Naive B cell (primary cell): ENCODE measurements around the gene MS4A7. TPM values are rescaled to one million over a fixed set of nuclear protein-coding genes. Genes with fewer than 3 reads are reported as not detected.
A peak's percentile ranks its signal among the peaks of the same experiment; 100 is the strongest.

Source experiments
- ATAC-seq, 2 donors: fragments of 150-1000 bp; cut with Tn5 transposase; 2 replicates each; pipeline ENCODE4 v1.10.0; 2021; ENCODE audit warnings: low read depth in 2 of 2, mild to moderate bottlenecking in 2 of 2, moderate library complexity in 2 of 2
- DNase-seq: peaks from one replicate; pipeline ENCODE4 v3.0.0; 2022
- H3K27ac Mint-ChIP-seq, 6 donors: one replicate each; pipeline ENCODE4 v1.8.0; 2020 to 2022; ENCODE audit warnings: mild to moderate bottlenecking in 6 of 6, mixed read lengths in 6 of 6, moderate library complexity in 5 of 6, inconsistent platforms in 2 of 6
- H3K27me3 Mint-ChIP-seq, 3 donors: one replicate each; pipeline ENCODE4 v1.8.0; 2021 to 2022; ENCODE audit warnings: mixed read lengths in 3 of 3, mild to moderate bottlenecking in 1 of 3
- H3K36me3 Mint-ChIP-seq, 2 donors: one replicate each; pipeline ENCODE4 v1.8.0; 2020 to 2022; ENCODE audit warnings: mixed read lengths in 2 of 2, inconsistent platforms in 1 of 2, mild to moderate bottlenecking in 1 of 2
- H3K4me1 Mint-ChIP-seq, 3 donors: one replicate each; pipeline ENCODE4 v1.8.0; 2020 to 2022; ENCODE audit warnings: mixed read lengths in 3 of 3, inconsistent platforms in 1 of 3, mild to moderate bottlenecking in 1 of 3, moderate library complexity in 1 of 3
- H3K4me3 Mint-ChIP-seq, 8 donors: one replicate each; pipeline ENCODE4 v1.8.0; 2020 to 2022; ENCODE audit warnings: mild to moderate bottlenecking in 8 of 8, mixed read lengths in 8 of 8, moderate library complexity in 8 of 8, inconsistent platforms in 2 of 8
- H3K9me3 Mint-ChIP-seq, 7 donors: one replicate each; pipeline ENCODE4 v1.8.0; 2020 to 2022; ENCODE audit warnings: mixed read lengths in 7 of 7, mild to moderate bottlenecking in 5 of 7, inconsistent platforms in 2 of 7, moderate library complexity in 1 of 7
- polyA plus RNA-seq, 6 donors: library from polyadenylated mRNA; unstranded; fragments of 300-500 nt; fragmentation: Illumina TruSeq; gene quantifications; one replicate each; pipeline ENCODE4 v1.2.3, GENCODE V29; 2021; ENCODE audit warnings: low read depth in 6 of 6

MS4A7 gene
- polyA plus RNA-seq, 6 donors from 2014 or later = 24.5 to 47.8 (median 30.0) TPM

DNA sequence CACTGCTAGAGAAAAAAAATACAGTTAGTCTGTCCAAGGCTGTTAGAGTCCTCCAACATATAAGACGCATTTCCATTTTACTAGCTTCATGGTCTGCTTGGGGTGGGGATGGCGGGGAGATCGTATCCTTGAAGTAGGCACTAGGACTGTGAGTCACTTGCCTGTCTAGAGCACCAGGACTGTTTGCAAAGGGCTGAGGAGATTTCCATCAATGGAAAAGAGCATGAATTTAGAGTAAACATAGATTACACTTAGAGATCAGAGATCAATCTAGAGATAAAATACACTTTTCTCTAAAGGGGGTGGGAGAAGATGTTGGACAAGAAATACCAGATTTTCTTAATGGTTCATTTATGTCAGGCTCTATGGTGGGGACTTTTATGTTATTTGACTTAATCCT is 1.7 kb upstream of the MS4A7 start:
- Mint-ChIP-seq H3K9me3 (peaks cover 0 to 5% (median 0%) of the 10 kb centered on the region in 7 donors), H3K36me3 (peaks cover 9 to 23% of the 10 kb centered on the region in 2 donors), H3K27ac (peak overlapping the region; percentile 99 to 100 (median 99)), H3K4me1 (peaks cover 70 to 94% (median 91%) of the 10 kb centered on the region in 3 donors), H3K27me3 (no peaks in the 10 kb centered on the region), H3K4me3 (peak overlapping the region in 6 of 8 donors; percentile 1 to 90 (median 66))
- DNase-seq = no peak
- no peak for ATAC-seq

DNA sequence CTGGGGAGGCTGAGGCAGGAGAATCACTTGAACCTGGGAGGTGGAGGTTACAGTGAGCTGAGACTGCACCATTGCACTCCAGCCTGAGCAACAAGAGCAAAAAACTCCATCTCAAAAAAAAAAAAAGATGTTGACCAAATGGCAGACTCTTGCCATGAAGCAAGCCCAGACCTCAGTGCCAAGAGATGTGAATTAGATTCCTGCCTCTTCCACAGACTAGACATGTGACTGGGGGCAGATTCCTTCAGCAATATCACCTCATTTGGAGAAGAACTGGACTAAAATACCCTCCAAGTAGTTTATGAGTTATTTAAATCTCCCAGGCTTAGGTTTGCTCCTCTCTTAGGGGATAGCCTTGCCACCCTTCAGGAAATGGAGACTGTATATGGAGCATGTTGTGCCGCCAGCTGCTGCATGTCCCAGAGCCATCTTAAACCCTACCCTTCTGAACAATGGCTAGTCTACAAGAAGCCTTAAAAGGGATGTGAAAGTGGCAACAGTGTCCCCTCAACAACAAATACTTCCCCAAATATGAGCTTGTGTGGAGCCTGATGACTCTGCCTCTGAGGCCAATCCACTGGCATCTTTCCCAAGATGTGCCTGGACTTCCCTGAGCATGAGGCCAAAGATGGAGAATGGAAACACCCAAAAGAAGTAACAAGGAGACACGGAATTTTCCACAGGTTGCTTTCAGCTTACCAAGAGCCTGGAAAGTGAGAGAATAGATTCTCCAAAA is 763 bp upstream of the MS4A7 start:
- ATAC-seq = peak; percentile 76 to 83
- H3K36me3 Mint-ChIP-seq = peaks cover 9 to 27% of the 10 kb centered on the region in 2 donors
- peak overlapping the region; percentile 68 to 95 (median 88) for H3K4me3 Mint-ChIP-seq
- H3K4me1 Mint-ChIP-seq = peaks cover 71 to 93% (median 92%) of the 10 kb centered on the region in 3 donors
- H3K9me3 Mint-ChIP-seq = peaks cover 0 to 5% (median 0%) of the 10 kb centered on the region in 7 donors
- H3K27me3 Mint-ChIP-seq = no peaks in the 10 kb centered on the region
- H3K27ac Mint-ChIP-seq = peak overlapping the region; percentile 99 to 100 (median 99)
- peak; percentile 77 for DNase-seq

DNA sequence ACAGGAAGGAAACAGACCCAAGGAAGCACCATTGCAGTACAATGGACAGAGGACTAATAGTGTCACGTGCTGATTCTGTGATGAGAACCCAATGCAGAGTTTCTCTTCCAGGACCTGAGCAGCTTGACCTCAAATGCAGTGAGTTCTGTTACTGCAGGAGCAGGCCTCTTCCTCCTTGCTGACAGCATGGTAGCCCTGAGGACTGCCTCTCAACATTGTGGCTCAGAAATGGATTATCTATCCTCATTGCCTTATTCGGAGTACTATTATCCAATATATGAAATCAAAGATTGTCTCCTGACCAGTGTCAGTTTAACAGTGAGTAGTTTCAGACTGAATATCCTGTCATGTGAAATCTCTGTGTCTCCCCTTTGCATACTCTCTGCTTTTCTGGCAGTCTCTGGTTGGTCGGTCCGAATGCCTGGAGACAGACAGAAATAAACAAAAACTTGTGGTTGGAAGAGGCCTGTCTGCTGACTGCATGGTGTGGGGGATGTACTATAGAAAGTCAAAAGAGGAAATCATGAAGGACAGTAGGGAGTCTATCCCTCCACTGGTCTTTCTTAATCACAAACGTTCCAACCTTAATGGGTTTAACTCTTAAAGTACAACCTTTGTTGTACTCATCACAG is 11.1 kb downstream of the MS4A7 start:
- Mint-ChIP-seq H3K4me3 (peak overlapping the region; percentile 12 to 79 (median 52)), H3K27me3 (no peaks in the 10 kb centered on the region), H3K36me3 (peaks cover 26 to 28% of the 10 kb centered on the region in 2 donors), H3K4me1 (peaks cover 40 to 56% (median 44%) of the 10 kb centered on the region in 3 donors), H3K9me3 (peaks cover 0 to 4% (median 0%) of the 10 kb centered on the region in 7 donors), H3K27ac (peak overlapping the region; percentile 95 to 97 (median 96))
- ATAC-seq = peak; percentile 94 to 95
- DNase-seq = peak; percentile 82

DNA sequence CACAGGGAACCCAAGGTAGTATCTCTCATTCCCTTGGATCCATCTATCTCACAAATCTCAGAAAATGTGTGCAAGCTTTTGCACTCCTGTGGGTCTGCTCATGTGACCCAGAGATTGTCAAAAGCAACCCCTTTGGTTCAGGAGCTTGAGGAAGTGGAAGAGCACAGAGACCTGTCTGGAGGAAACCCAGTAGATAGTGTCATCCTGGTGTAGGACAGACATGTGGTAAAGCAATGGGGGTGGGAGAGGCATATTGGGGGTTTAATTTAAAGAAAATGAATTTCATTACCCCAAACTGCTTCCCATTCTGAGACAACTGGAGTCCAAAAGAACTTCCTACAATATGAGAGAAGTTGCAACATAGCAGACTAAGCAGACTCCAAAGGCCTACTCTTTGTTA is 12.1 kb downstream of the MS4A7 start:
- H3K4me1 Mint-ChIP-seq = peaks cover 44 to 53% (median 49%) of the 10 kb centered on the region in 3 donors
- peak overlapping the region; percentile 95 to 97 (median 96) for H3K27ac Mint-ChIP-seq
- DNase-seq = no peak
- peak overlapping the region in 4 of 8 donors; percentile 12 to 59 (median 34) for H3K4me3 Mint-ChIP-seq
- H3K9me3 Mint-ChIP-seq = peaks cover 0 to 4% (median 0%) of the 10 kb centered on the region in 7 donors
- no peak for ATAC-seq
- H3K27me3 Mint-ChIP-seq = no peaks in the 10 kb centered on the region
- H3K36me3 Mint-ChIP-seq = peaks cover 17 to 22% of the 10 kb centered on the region in 2 donors

DNA sequence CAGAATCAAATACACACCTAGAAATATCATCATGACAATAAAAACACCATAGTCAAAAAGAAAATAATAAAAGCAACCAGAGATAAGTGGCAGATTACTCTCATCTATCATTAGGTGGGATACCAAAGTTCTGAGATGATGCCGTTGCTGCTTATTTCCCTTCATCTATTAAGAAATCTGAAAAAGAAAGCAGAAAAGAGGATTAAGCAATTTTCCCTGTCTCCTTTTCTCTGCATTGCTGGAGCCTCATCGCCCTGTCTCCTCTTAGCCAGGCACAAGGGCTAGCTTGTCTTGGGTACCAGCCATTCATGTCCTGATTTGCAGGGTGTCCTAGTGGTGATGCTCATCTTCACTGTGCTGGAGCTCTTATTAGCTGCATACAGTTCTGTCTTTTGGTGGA is 14.0 kb downstream of the MS4A7 start:
- H3K9me3 Mint-ChIP-seq = peaks cover 0 to 2% (median 0%) of the 10 kb centered on the region in 7 donors
- no peaks in the 10 kb centered on the region for H3K27me3 Mint-ChIP-seq
- H3K4me3 Mint-ChIP-seq = no peak overlapping the region
- H3K27ac Mint-ChIP-seq = peak overlapping the region in 2 of 6 donors; percentile 15 to 95
- H3K36me3 Mint-ChIP-seq = peaks cover 5 to 9% of the 10 kb centered on the region in 2 donors
- DNase-seq (no peak), ATAC-seq (no peak)
- H3K4me1 Mint-ChIP-seq = peaks cover 52 to 64% (median 56%) of the 10 kb centered on the region in 3 donors

DNA sequence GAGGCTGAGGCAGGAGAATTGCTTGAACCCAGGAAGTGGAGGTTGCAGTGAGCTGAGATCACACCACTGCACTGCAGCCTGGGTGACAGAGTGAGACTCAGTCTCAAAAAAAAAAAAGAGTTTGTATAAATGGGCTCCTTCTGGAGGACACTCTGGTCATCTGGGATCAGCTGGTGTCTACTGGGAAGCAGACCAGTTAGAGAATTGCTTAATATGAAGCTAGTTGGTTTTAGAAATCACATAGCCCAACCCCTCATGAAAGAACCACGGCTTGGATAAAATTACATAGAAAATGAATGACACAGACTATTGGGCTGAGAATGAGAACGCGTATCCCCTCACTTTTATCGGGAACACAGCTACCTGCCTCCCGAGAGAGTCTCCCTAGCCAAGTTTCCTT is 14.7 kb downstream of the MS4A7 start:
- ATAC-seq (no peak), DNase-seq (no peak)
- Mint-ChIP-seq H3K27me3 (no peaks in the 10 kb centered on the region), H3K9me3 (peaks cover 0 to 2% (median 0%) of the 10 kb centered on the region in 7 donors), H3K4me3 (no peak overlapping the region), H3K27ac (peak overlapping the region in 2 of 6 donors; percentile 19 to 95), H3K36me3 (peaks cover 4 to 5% of the 10 kb centered on the region in 2 donors), H3K4me1 (peaks cover 56 to 65% (median 58%) of the 10 kb centered on the region in 3 donors)

DNA sequence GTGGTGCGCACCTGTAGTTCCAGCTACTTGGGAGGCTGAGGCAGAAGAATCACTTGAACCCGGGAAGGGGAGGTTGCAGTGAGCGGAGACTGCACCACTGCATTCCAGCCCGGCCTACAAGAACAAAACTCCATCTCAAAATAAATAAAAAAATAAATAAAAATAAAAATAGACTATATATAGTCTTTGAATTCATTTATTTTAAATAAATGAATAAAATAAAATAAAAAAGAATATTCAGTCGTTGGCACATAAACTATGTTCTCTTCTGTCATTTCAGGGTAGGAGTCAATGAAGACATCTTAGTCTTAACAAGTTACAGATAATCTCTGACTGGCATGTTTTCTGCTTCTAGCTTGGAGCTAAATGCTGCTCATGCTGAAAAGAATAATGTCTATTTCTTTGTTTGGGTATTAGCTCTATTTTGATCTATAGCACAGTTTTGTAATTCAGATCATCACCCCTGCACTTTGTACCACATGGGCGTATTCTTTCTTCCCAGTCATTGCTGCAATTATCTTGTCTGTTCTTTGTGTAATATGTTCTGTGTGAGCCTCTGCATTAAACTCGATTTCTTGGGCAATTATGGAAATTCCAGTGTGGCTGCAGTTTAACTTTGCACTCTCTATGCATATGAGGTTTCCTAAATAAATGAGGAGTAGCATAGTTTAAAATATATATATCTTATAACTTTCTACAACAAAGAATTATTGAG is 16.5 kb downstream of the MS4A7 start:
- Mint-ChIP-seq H3K36me3 (peaks cover 0 to 5% of the 10 kb centered on the region in 2 donors), H3K4me3 (no peak overlapping the region), H3K27me3 (no peaks in the 10 kb centered on the region), H3K4me1 (peaks cover 50 to 62% (median 52%) of the 10 kb centered on the region in 3 donors), H3K27ac (peak overlapping the region in 1 of 6 donors; percentile 13), H3K9me3 (peaks cover 0 to 2% (median 0%) of the 10 kb centered on the region in 7 donors)
- no peak for DNase-seq
- no peak for ATAC-seq

DNA sequence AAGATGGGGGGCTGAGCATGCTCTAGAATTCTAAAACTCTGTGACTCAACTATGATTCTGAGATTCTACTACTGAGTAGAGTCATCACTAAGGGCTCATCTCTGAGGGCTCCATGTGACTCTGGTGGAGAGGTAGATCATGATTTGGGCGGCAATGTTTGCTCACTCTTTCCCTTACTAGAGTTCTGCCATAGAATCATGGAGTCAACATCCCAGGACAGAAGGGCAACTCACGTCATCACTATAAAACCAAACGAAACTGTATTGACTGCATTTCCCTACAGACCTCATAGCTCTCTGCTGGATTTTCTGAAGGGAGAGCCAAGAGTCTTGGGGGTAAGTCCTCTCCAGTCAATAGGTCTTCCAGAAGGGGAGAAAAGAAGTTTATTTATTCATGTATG is 18.1 kb downstream of the MS4A7 start, which contains the start of gene MS4A14:
Gene MS4A14 (plus strand): TSS at position 78 of the 400 bp plus-strand sequence. CDS start 120 bp downstream, at position 198.
- Mint-ChIP-seq H3K27ac (peak within 1 kb of the TSS; percentile 91 to 99 (median 96)), H3K4me1 (peaks cover 53 to 60% (median 53%) of the 10 kb centered on the region in 3 donors), H3K36me3 (peaks cover 2 to 8% of the 10 kb centered on the region in 2 donors), H3K9me3 (peaks cover 0 to 6% (median under 1%) of the 10 kb centered on the region in 7 donors), H3K4me3 (peak within 1 kb of the TSS; percentile 49 to 91 (median 79)), H3K27me3 (no peaks in the 10 kb centered on the region)
- ATAC-seq (peak; percentile 35 to 46), DNase-seq (no peak)

DNA sequence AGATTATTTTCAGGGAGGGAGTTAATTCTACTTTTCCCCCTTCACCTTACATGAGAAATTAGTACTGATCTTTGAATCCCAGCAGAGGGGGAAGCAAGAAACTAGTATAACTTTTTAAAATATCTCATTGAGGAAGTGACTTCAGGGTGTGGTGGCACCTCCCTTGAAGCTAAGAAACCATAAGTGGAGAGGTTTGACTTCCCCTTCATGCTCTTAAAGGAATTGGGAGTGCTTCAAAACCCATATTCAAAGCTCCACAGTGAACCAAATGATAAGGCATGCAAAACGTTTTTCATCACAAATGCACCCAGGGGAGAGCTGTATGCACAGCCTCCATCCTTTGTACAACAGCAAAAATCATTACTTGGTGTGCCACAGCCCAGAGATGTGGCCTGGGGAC is 18.5 kb downstream of the MS4A7 start:
- peak; percentile 97 for ATAC-seq
- H3K9me3 Mint-ChIP-seq = peaks cover 0 to 10% (median 3%) of the 10 kb centered on the region in 7 donors
- peaks cover 56 to 63% (median 56%) of the 10 kb centered on the region in 3 donors for H3K4me1 Mint-ChIP-seq
- H3K27ac Mint-ChIP-seq = peak overlapping the region; percentile 91 to 99 (median 96)
- H3K4me3 Mint-ChIP-seq = peak overlapping the region; percentile 49 to 91 (median 79)
- no peaks in the 10 kb centered on the region for H3K27me3 Mint-ChIP-seq
- peaks cover 6 to 10% of the 10 kb centered on the region in 2 donors for H3K36me3 Mint-ChIP-seq
- peak; percentile 66 for DNase-seq

DNA sequence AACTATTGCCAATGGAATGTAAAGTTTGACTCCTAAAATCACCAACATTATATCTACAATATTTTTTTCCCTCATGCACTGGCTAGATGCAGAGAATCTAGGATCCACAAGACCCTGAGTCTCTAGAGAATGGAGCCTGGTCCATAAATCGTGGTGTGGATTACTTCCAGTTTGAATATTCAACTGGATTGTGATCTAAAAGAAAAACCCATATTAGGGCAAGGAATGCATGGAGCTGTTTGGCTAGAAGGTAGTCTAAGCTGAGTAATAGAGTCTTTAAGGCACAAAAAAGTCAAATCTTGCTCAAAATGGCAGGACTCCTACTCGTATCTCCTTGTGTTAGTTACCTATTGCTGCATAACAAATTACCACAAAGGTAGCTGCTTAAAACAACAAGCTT is 41.7 kb downstream of the MS4A7 start:
- H3K9me3 Mint-ChIP-seq = peaks cover 0 to 8% (median 7%) of the 10 kb centered on the region in 7 donors
- ATAC-seq = no peak

DNA sequence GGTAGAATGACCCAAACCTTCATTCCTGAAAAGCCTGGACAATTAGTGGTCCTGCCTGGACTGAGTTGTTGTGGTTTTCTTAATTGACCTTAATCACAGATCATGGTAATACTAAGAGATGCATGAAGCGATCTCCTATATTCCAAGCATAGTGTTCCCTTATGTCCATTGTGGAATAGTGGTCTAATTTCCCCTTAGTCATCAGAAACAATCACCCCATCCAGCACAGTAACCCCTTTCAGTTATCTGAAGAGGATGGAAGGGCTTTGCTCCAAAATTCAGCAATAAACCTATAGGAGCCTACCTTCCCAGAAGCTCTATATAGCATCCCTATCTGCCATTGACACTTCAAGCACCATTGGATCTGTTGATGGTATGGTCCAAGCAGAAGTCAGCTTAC is 44.3 kb downstream of the MS4A7 start:
- Mint-ChIP-seq H3K9me3 (peaks cover 0 to 8% (median 6%) of the 10 kb centered on the region in 7 donors), H3K4me1 (peaks cover 4 to 23% (median 10%) of the 10 kb centered on the region in 3 donors), H3K27me3 (no peaks in the 10 kb centered on the region)

More for the DNA sequence above, 41.7 kb downstream of the MS4A7 start:
- Mint-ChIP-seq H3K27ac (no peak overlapping the region), H3K4me3 (no peak overlapping the region), H3K4me1 (peaks cover 10 to 38% (median 20%) of the 10 kb centered on the region in 3 donors), H3K27me3 (no peaks in the 10 kb centered on the region), H3K36me3 (peaks cover 12 to 17% of the 10 kb centered on the region in 2 donors)
- no peak for DNase-seq

DNA sequence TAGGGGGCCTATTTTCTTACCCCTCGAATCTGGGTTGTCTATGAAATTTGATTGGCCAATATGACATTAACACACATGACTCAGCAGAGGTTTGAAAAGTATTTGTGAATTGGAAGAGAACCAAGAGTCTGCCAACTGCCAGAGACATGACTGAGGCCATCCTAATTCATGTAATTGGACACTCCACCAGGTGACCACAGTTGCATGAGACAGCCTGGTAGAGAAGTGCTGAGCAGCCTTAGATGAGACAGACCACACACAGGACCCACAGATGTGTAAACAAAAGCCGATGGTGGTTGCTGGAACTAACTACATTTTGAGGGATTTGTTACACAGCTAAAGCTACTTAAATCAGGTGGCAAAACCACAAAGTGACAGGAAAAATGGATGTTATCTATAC is 50.2 kb downstream of the MS4A7 start:
- DNase-seq (no peak), ATAC-seq (no peak)
- no peak overlapping the region for H3K4me3 Mint-ChIP-seq
- H3K4me1 Mint-ChIP-seq = peaks cover 6 to 24% (median 15%) of the 10 kb centered on the region in 3 donors
- H3K36me3 Mint-ChIP-seq = no peaks in the 10 kb centered on the region
- peak overlapping the region in 3 of 6 donors; percentile 5 to 70 (median 44) for H3K27ac Mint-ChIP-seq
- H3K9me3 Mint-ChIP-seq = no peaks in the 10 kb centered on the region
- no peaks in the 10 kb centered on the region for H3K27me3 Mint-ChIP-seq

More for the DNA sequence above, 44.3 kb downstream of the MS4A7 start:
- DNase-seq (no peak), ATAC-seq (no peak)
- Mint-ChIP-seq H3K27ac (no peak overlapping the region), H3K4me3 (no peak overlapping the region), H3K36me3 (peaks cover 0 to 9% of the 10 kb centered on the region in 2 donors)

DNA sequence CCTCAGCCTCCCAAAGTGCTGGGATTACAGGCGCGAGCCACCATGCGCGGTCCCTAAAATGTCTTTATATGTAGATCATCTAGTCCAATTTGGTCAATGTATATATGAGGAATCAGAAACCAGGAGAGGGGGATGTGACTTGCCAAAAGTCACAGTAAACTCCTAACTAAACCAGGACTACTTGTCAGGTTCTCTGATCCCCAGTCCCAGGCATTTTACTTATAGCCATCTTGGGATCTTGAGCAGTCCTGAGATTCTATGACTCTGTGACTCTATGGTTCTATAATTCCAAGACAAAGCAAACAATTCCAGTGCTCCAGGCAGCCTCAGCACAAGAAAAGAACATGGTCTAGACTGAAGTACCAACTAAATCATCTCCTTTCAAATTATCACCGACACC is 50.9 kb downstream of the MS4A7 start, which contains the start of gene MS4A5:
Gene MS4A5 (plus strand): TSS at position 301 of the 400 bp plus-strand sequence. CDS start 103 bp downstream, outside the sequence.
- no peaks in the 10 kb centered on the region for H3K9me3 Mint-ChIP-seq
- no peaks in the 10 kb centered on the region for H3K27me3 Mint-ChIP-seq
- H3K36me3 Mint-ChIP-seq = no peaks in the 10 kb centered on the region
- no peak for DNase-seq
- H3K27ac Mint-ChIP-seq = peak within 1 kb of the TSS in 3 of 6 donors; percentile 5 to 70 (median 44)
- no peak for ATAC-seq
- no peak within 1 kb of the TSS for H3K4me3 Mint-ChIP-seq
- peaks cover 12 to 31% (median 18%) of the 10 kb centered on the region in 3 donors for H3K4me1 Mint-ChIP-seq
